Activated CD4-positive, alpha-beta T cell treated with anti-CD3 and anti-CD28 coated beads for 36 hours (primary cell): ENCODE results near the gene CDK6. TPM values are rescaled to one million over a fixed set of nuclear protein-coding genes. Genes with fewer than 3 reads are reported as not detected.

Experiments used
- ATAC-seq: fragments of 200-7000 bp; cut with Tn5 transposase; one replicate; pipeline ENCODE4 v1.10.0; 2021; ENCODE audit warnings: mild to moderate bottlenecking, moderate library complexity
- CTCF ChIA-PET: fragments of 350-600 bp; sonication (Branson Sonifier 250); formaldehyde crosslinking; loops from one replicate; lab custom pipeline; 2021; ENCODE audit warnings: antibody characterized with exemption; lab: Charles Lee
- POLR2A ChIA-PET: fragments of 350-600 bp; sonication (Branson Sonifier 250); formaldehyde crosslinking; loops from one replicate; lab custom pipeline; 2021; ENCODE audit warnings: antibody characterized with exemption, inconsistent platforms; lab: Charles Lee
- DNase-seq: peaks from one replicate; pipeline ENCODE4 v3.0.0-alpha.2; 2020
- H3K27ac Mint-ChIP-seq: one replicate; pipeline ENCODE4 v1.8.0; 2021; ENCODE audit warnings: mixed read lengths
- H3K27me3 Mint-ChIP-seq: one replicate; pipeline ENCODE4 v1.8.0; 2021; ENCODE audit warnings: mixed read lengths
- H3K36me3 Mint-ChIP-seq: one replicate; pipeline ENCODE4 v1.8.0; 2021; ENCODE audit warnings: low read depth, mixed read lengths
- H3K4me1 Mint-ChIP-seq: one replicate; pipeline ENCODE4 v1.8.0; 2021; ENCODE audit warnings: mixed read lengths
- H3K4me3 Mint-ChIP-seq: one replicate; pipeline ENCODE4 v1.8.0; 2021; ENCODE audit warnings: mild to moderate bottlenecking, moderate library complexity, mixed read lengths
- H3K9me3 Mint-ChIP-seq: one replicate; pipeline ENCODE4 v1.8.0; 2021; ENCODE audit warnings: low read depth, mixed read lengths
- intact Hi-C, 2 experiments: fragments of 100-400 bp; cut with DNase I in 1 of 2; cut with micrococcal nuclease in 1 of 2; formaldehyde crosslinking; loops; one replicate each; pipeline versions ENCODE4 v1.14.2 to v1.15.1; 2022 to 2024; cut with DNase I, micrococcal nuclease
- total RNA-seq, 2 experiments: library from RNA; stranded (reverse); gene quantifications; one replicate each; pipeline ENCODE4 v1.2.3, GENCODE V29; 2021

The CDK6 gene
- total RNA-seq, 2 experiments from 2014 or later, result 118 to 135 TPM

- POLR2A ChIA-PET, result interaction anchor here (0.5 to 1.6 kb wide), 8 partner anchors 23 to 215 kb away, joined by 3 to 5 read pairs (median 4); no protein-coding TSS in a partner anchor
- H3K27ac Mint-ChIP-seq, result peak overlapping the region; percentile 91
Observed at GRCh38 chr7:92835851-92836488, 403 bp downstream of the CDK6 start.

GRCh38 chr7:92835261-92835850 is 1.0 kb downstream of the CDK6 start:
- DNase-seq, result peak; percentile 71
- ATAC-seq, result peak; percentile 1
- intact Hi-C loops, result loop anchor here (1.0 to 10.0 kb wide), 6 partner anchors 122 to 1819 kb away; partner anchors contain the start of genes HEPACAM2 (in 1 of the 2), PEX1 (in 1 of the 2), RBM48 (in 1 of the 2) and SGCE (in 1 of the 2)
- Mint-ChIP-seq H3K27me3 (peaks cover 10% of the 10 kb centered on the region), H3K4me1 (peaks cover 20% of the 10 kb centered on the region), H3K27ac (peak overlapping the region; percentile 91), H3K9me3 (no peaks in the 10 kb centered on the region), H3K4me3 (peak overlapping the region; percentile 96), H3K36me3 (peaks cover 40% of the 10 kb centered on the region)
- POLR2A ChIA-PET, result interaction anchor here (0.6 to 1.6 kb wide), 5 partner anchors 42 to 214 kb away, joined by 3 to 4 read pairs (median 3); no protein-coding TSS in a partner anchor
- CTCF ChIA-PET, result interaction anchor here (0.5 to 1.4 kb wide), 3 partner anchors 22 to 202 kb away, joined by 3 to 4 read pairs (median 4); no protein-coding TSS in a partner anchor

More at GRCh38 chr7:92835851-92836488, 403 bp downstream of the CDK6 start:
- H3K4me3 Mint-ChIP-seq, result peak overlapping the region; percentile 96
- peak; percentile 6 for ATAC-seq
- H3K36me3 Mint-ChIP-seq, result peaks cover 34% of the 10 kb centered on the region
- peaks cover 13% of the 10 kb centered on the region for H3K27me3 Mint-ChIP-seq
- DNase-seq, result peak; percentile 61
- CTCF ChIA-PET, result interaction anchor here (0.5 to 2.3 kb wide), 5 partner anchors 22 to 215 kb away, joined by 3 to 9 read pairs (median 4); no protein-coding TSS in a partner anchor
- no peaks in the 10 kb centered on the region for H3K9me3 Mint-ChIP-seq
- intact Hi-C loops, result loop anchor here (1.0 to 10.0 kb wide), 6 partner anchors 121 to 1819 kb away; partner anchors contain the start of genes HEPACAM2 (in 1 of the 2), PEX1 (in 1 of the 2), RBM48 (in 1 of the 2) and SGCE (in 1 of the 2)
- peaks cover 18% of the 10 kb centered on the region for H3K4me1 Mint-ChIP-seq

- DNase-seq, result peak; percentile 35
- Mint-ChIP-seq H3K27me3 (peaks cover 5% of the 10 kb centered on the region), H3K4me1 (peaks cover 25% of the 10 kb centered on the region), H3K4me3 (peak overlapping the region; percentile 96), H3K27ac (peak overlapping the region; percentile 95), H3K9me3 (no peaks in the 10 kb centered on the region), H3K36me3 (peaks cover 45% of the 10 kb centered on the region)
- CTCF ChIA-PET, result interaction anchor here (0.6 kb wide), 1 partner anchor 186 kb away, joined by 4 read pairs; no protein-coding TSS in a partner anchor
- intact Hi-C loops, result loop anchor here (1.0 to 10.0 kb wide), 8 partner anchors 123 to 1820 kb away; partner anchors contain the start of genes PEX1 (in 2 of the 2), RBM48 (in 2 of the 2), GATAD1 (in 1 of the 2) and HEPACAM2 (in 1 of the 2)
- POLR2A ChIA-PET, result interaction anchor here (0.6 to 1.0 kb wide), 3 partner anchors 21 to 203 kb away, joined by 3 read pairs; no protein-coding TSS in a partner anchor
- ATAC-seq, result no peak
Observed at GRCh38 chr7:92834507-92835260, 1.7 kb downstream of the CDK6 start.

GRCh38 chr7:92833766-92834506 is 2.4 kb downstream of the CDK6 start:
- peaks cover 30% of the 10 kb centered on the region for H3K4me1 Mint-ChIP-seq
- peaks cover 48% of the 10 kb centered on the region for H3K36me3 Mint-ChIP-seq
- H3K4me3 Mint-ChIP-seq, result peak overlapping the region; percentile 96
- ATAC-seq, result peak; percentile 63
- ChIA-PET CTCF (interaction anchor here (0.6 to 5.2 kb wide), 13 partner anchors 19 to 235 kb away, joined by 3 to 67 read pairs (median 6); no protein-coding TSS in a partner anchor), POLR2A (interaction anchor here (0.6 to 3.6 kb wide), 4 partner anchors 21 to 126 kb away, joined by 3 to 35 read pairs (median 3); no protein-coding TSS in a partner anchor)
- peaks cover 2% of the 10 kb centered on the region for H3K27me3 Mint-ChIP-seq
- DNase-seq, result peak; percentile 92
- peak overlapping the region; percentile 95 for H3K27ac Mint-ChIP-seq
- H3K9me3 Mint-ChIP-seq, result no peaks in the 10 kb centered on the region
- intact Hi-C loops, result loop anchor here (1.0 to 10.0 kb wide), 18 partner anchors 21 to 1821 kb away; partner anchors contain the start of genes FAM133B (in 1 of the 2), GATAD1 (in 1 of the 2), HEPACAM2 (in 1 of the 2) and PEX1 (in 1 of the 2)

GRCh38 chr7:92833024-92833765 is 3.2 kb downstream of the CDK6 start:
- Mint-ChIP-seq H3K27ac (peak overlapping the region; percentile 95), H3K4me1 (peaks cover 35% of the 10 kb centered on the region), H3K4me3 (peak overlapping the region; percentile 96), H3K36me3 (peaks cover 49% of the 10 kb centered on the region), H3K27me3 (no peaks in the 10 kb centered on the region), H3K9me3 (no peaks in the 10 kb centered on the region)
- ATAC-seq, result peak; percentile 64
- ChIA-PET POLR2A (interaction anchor here (0.6 to 3.6 kb wide), 11 partner anchors 10 to 220 kb away, joined by 3 to 35 read pairs (median 4); no protein-coding TSS in a partner anchor), CTCF (interaction anchor here (0.7 to 5.2 kb wide), 22 partner anchors 8 to 305 kb away, joined by 3 to 67 read pairs (median 5); partner anchors contain the start of genes PEX1 and RBM48)
- intact Hi-C loops, result loop anchor here (1.0 to 10.0 kb wide), 18 partner anchors 20 to 1822 kb away; partner anchors contain the start of genes FAM133B (in 1 of the 2), GATAD1 (in 1 of the 2), HEPACAM2 (in 1 of the 2) and PEX1 (in 1 of the 2)
- peak; percentile 95 for DNase-seq

GRCh38 chr7:92832534-92833023 is 3.8 kb downstream of the CDK6 start:
- intact Hi-C loops, result loop anchor here (1.0 to 10.0 kb wide), 19 partner anchors 19 to 1822 kb away; partner anchors contain the start of genes FAM133B (in 1 of the 2), GATAD1 (in 1 of the 2), HEPACAM2 (in 1 of the 2) and PEX1 (in 1 of the 2)
- DNase-seq (no peak), ATAC-seq (peak; percentile 5)
- Mint-ChIP-seq H3K36me3 (peaks cover 51% of the 10 kb centered on the region), H3K4me3 (peak overlapping the region; percentile 96), H3K27ac (peak overlapping the region; percentile 93), H3K4me1 (peaks cover 38% of the 10 kb centered on the region), H3K9me3 (no peaks in the 10 kb centered on the region), H3K27me3 (no peaks in the 10 kb centered on the region)
- POLR2A ChIA-PET, result interaction anchor here (0.6 to 3.6 kb wide), 15 partner anchors 10 to 229 kb away, joined by 3 to 35 read pairs (median 4); no protein-coding TSS in a partner anchor
- CTCF ChIA-PET, result interaction anchor here (0.7 to 5.2 kb wide), 22 partner anchors 8 to 304 kb away, joined by 3 to 67 read pairs (median 5); partner anchors contain the start of genes PEX1 and RBM48

- Mint-ChIP-seq H3K4me1 (peaks cover 42% of the 10 kb centered on the region), H3K36me3 (peaks cover 58% of the 10 kb centered on the region), H3K27ac (peak overlapping the region; percentile 93), H3K9me3 (no peaks in the 10 kb centered on the region), H3K4me3 (peak overlapping the region; percentile 96), H3K27me3 (no peaks in the 10 kb centered on the region)
- ChIA-PET POLR2A (interaction anchor here (0.6 to 3.6 kb wide), 13 partner anchors 17 to 229 kb away, joined by 3 to 35 read pairs (median 4); no protein-coding TSS in a partner anchor), CTCF (interaction anchor here (0.8 to 5.2 kb wide), 23 partner anchors 9 to 211 kb away, joined by 3 to 67 read pairs (median 3); no protein-coding TSS in a partner anchor)
- intact Hi-C loops, result loop anchor here (1.0 to 10.0 kb wide), 11 partner anchors 19 to 1823 kb away; partner anchors contain the start of genes GATAD1 (in 1 of the 2), HEPACAM2 (in 1 of the 2), PEX1 (in 1 of the 2) and RBM48 (in 1 of the 2)
- ATAC-seq, result no peak
- DNase-seq, result peak; percentile 39
Observed at GRCh38 chr7:92831716-92832533, 4.4 kb downstream of the CDK6 start.
